Keratinocyte (primary cell): ENCODE results near the gene LIG1. TPM values are rescaled to one million over a fixed set of nuclear protein-coding genes. Genes with fewer than 3 reads are reported as not detected.

ENCODE experiments used
- DNase-seq: peaks from one replicate; pipeline ENCODE4 v3.0.0-alpha.2; 2011; ENCODE audit warnings: low read depth, missing footprints, low spot score
- FAIRE-seq: peaks from 2 replicates; lab custom pipeline; 2011; peaks lifted over from hg19 to GRCh38; lab: Jason Lieb, UNC
- H2AFZ ChIP-seq: 2 replicates; pipeline ENCODE4 v1.6.0; 2012; ENCODE audit warnings: low read length, control low read depth, inconsistent platforms; ENCODE audit not compliant: control insufficient read depth
- H3K27ac ChIP-seq: 2 replicates; pipeline ENCODE4 v1.5.1; 2011; ENCODE audit warnings: low read length; ENCODE audit not compliant: control insufficient read depth, insufficient read depth
- H3K27me3 ChIP-seq: 3 replicates; pipeline ENCODE4 v1.6.0; 2011; ENCODE audit warnings: low read length; ENCODE audit not compliant: control insufficient read depth, insufficient read depth; ENCODE audit errors: extremely low read depth
- H3K36me3 ChIP-seq, 2 experiments: 2 replicates in 1 of 2; 3 replicates in 1 of 2; pipeline ENCODE4 v1.5.1; 2011; ENCODE audit warnings: low read length in 2 of 2, mild to moderate bottlenecking in 1 of 2; ENCODE audit not compliant: control insufficient read depth in 2 of 2, insufficient read depth in 2 of 2; ENCODE audit errors: extremely low read depth in 1 of 2
- H3K4me1 ChIP-seq: 3 replicates; pipeline ENCODE4 v1.5.1; 2011; ENCODE audit warnings: low read length; ENCODE audit not compliant: control insufficient read depth, insufficient read depth; ENCODE audit errors: extremely low read depth
- H3K4me2 ChIP-seq: 3 replicates; pipeline ENCODE4 v1.6.0; 2011; ENCODE audit warnings: low read depth, low read length; ENCODE audit not compliant: control insufficient read depth, insufficient read depth; ENCODE audit errors: extremely low read depth
- H3K4me3 ChIP-seq, 3 experiments: fragments of 200-600 bp in 1 of 3; sonication (generic) in 1 of 3; 2 replicates in 2 of 3; 3 replicates in 1 of 3; pipeline ENCODE4 v1.5.1; 2011 to 2016; ENCODE audit warnings: low read length in 3 of 3, mild to moderate bottlenecking in 3 of 3, control low read depth in 2 of 3, inconsistent platforms in 1 of 3, low read depth in 1 of 3, mixed read lengths in 1 of 3, mixed run types in 1 of 3, moderate library complexity in 1 of 3; ENCODE audit not compliant: control insufficient read depth in 2 of 3, insufficient read depth in 2 of 3; ENCODE audit errors: extremely low read depth in 1 of 3
- H3K79me2 ChIP-seq: 2 replicates; pipeline ENCODE4 v1.6.0; 2012; ENCODE audit warnings: low read length; ENCODE audit not compliant: control insufficient read depth, insufficient read depth
- H3K9ac ChIP-seq: 3 replicates; pipeline ENCODE4 v1.6.0; 2011; ENCODE audit warnings: low read length; ENCODE audit not compliant: control insufficient read depth, insufficient read depth; ENCODE audit errors: extremely low read depth
- H3K9me1 ChIP-seq: 3 replicates; pipeline ENCODE4 v1.6.0; 2011; ENCODE audit warnings: low read length; ENCODE audit not compliant: control insufficient read depth, insufficient read depth; ENCODE audit errors: extremely low read depth
- H3K9me3 ChIP-seq: 2 replicates; pipeline ENCODE4 v1.5.1; 2012; ENCODE audit warnings: low read depth, low read length; ENCODE audit not compliant: control insufficient read depth
- H4K20me1 ChIP-seq: 3 replicates; pipeline ENCODE4 v1.6.0; 2011; ENCODE audit warnings: low read length; ENCODE audit not compliant: control insufficient read depth, insufficient read depth; ENCODE audit errors: extremely low read depth
- CTCF ChIP-seq, 3 experiments: IDR thresholded peaks in 1 of 3; conservative IDR thresholded peaks in 1 of 3; optimal IDR thresholded peaks in 1 of 3; 2 replicates in 2 of 3; 3 replicates in 1 of 3; pipeline versions ENCODE3 to v1.5.1; 2011; ENCODE audit warnings: low read length in 3 of 3, mild to moderate bottlenecking in 3 of 3, moderate library complexity in 2 of 3, control low read depth in 1 of 3, inconsistent platforms in 1 of 3; ENCODE audit not compliant: insufficient read depth in 2 of 3; ENCODE audit errors: extremely low read depth in 1 of 3
- EZH2 ChIP-seq: IDR thresholded peaks from one replicate; pipeline ENCODE4 v1.6.1; 2012; ENCODE audit warnings: inconsistent platforms, mild to moderate bottlenecking, low read length, moderate library complexity
- dilution Hi-C: fragments of 300-500 bp; cut with MboI; formaldehyde crosslinking; loops from one replicate; pipeline ENCODE4 v1.7.0; 2020; ENCODE audit warnings: low sequenced_read_pairs; ENCODE audit not compliant: extremely low pct_ligation_motif_present
- polyA plus RNA-seq, 5 experiments: library from polyadenylated mRNA; depleted of rRNA in 3 of 5; stranded (reverse) in 3 of 5; stranded (forward) in 1 of 5; unstranded in 1 of 5; fragments of >200 nt; gene quantifications; 1 replicate in 1 of 5; 2 replicates in 3 of 5; 3 replicates in 1 of 5; pipeline versions ENCODE4 v1.2.1 to v1.2.3, GENCODE V29; 2011 to 2012; ENCODE audit warnings: missing spikeins in 2 of 5, low read depth in 1 of 5, low replicate concordance in 1 of 5

Gene LIG1
- polyA plus RNA-seq, 1 donor (not counting 4 experiments of a cell fraction or from before 2014, with no cell fraction given): 16.5 TPM

- TF ChIP-seq EZH2 (no peak), CTCF (optimal IDR thresholded peaks at IDR 0.05 in 1 of 3, IDR thresholded peaks at IDR 0.05 in 1 of 3, conservative IDR thresholded peaks at IDR 0.05 in 1 of 3; ENCODE audit: extremely low read depth in 1 of 3, insufficient read depth in 2 of 3, low read length in 3 of 3) (peak in 2 of 3 experiments; percentile 3 to 47)
- Histone ChIP-seq H3K4me2 (no peak overlapping the region), H2AFZ (no peak overlapping the region), H3K79me2 (no peaks in the 10 kb centered on the region), H4K20me1 (no peaks in the 10 kb centered on the region), H3K27me3 (peaks cover 9% of the 10 kb centered on the region), H3K9ac (no peak overlapping the region), H3K27ac (no peak overlapping the region), H3K9me1 (no peaks in the 10 kb centered on the region), H3K9me3 (no peaks in the 10 kb centered on the region), H3K4me1 (no peaks in the 10 kb centered on the region), H3K4me3 (no peak overlapping the region), H3K36me3 (no peaks in the 10 kb centered on the region)
- DNase-seq (no peak), FAIRE-seq (no peak)
- dilution Hi-C loops: no loop called here
Observed at GRCh38 chr19:48085904-48086864, 84.0 kb downstream of the LIG1 start.

GRCh38 chr19:48085076-48085475, 85.1 kb downstream of the LIG1 start:
- Histone ChIP-seq H3K9ac (no peak overlapping the region), H3K9me1 (no peaks in the 10 kb centered on the region), H3K4me1 (no peaks in the 10 kb centered on the region), H3K9me3 (no peaks in the 10 kb centered on the region), H3K79me2 (no peaks in the 10 kb centered on the region), H2AFZ (no peak overlapping the region), H3K4me2 (no peak overlapping the region), H3K27me3 (peaks cover 9% of the 10 kb centered on the region), H3K4me3 (no peak overlapping the region), H3K27ac (no peak overlapping the region), H3K36me3 (no peaks in the 10 kb centered on the region), H4K20me1 (no peaks in the 10 kb centered on the region)
- DNase-seq: no peak
- dilution Hi-C loops: no loop called here
- TF ChIP-seq CTCF (optimal IDR thresholded peaks at IDR 0.05 in 1 of 3, IDR thresholded peaks at IDR 0.05 in 1 of 3, conservative IDR thresholded peaks at IDR 0.05 in 1 of 3; ENCODE audit: extremely low read depth in 1 of 3, insufficient read depth in 2 of 3, low read length in 3 of 3) (no peak), EZH2 (no peak)
- FAIRE-seq: no peak
